ENCODE measurements around the gene CTNNA3.

CTNNA3 gene

GRCh38 chr10:65894379-65894778, 1801.6 kb downstream of the CTNNA3 start:
- DNase-seq (ENCODE audit: low read depth in 1 of 2, low spot score in 1 of 2), result no peak
- in situ Hi-C loops (cut with HindIII; ENCODE audit: low pct_unique_long_range_greater_than_20kb, low sequenced_read_pairs), result no loop called here
- no peak for TF ChIP-seq JUND (IDR thresholded peaks at IDR 0.05; ENCODE audit: low read depth)

DNA sequence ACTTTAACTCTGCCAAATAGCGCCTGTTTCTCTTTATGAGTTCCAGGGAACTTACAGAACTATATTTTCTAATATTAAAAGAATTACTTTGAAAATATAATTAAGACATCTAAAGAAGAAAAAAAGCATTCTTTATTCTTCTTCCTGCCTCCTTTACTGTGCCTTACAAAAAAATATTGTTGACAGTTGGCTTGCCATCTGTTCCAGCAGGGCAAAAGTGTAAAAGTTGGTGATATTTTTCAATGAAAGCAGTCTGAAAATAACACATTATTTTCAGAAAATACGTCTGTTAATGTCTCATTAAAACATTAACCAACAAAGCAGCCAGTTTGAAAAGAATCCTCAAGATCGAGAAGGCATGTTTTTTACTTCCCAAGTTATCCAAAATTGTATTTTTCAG, 1802.3 kb downstream of the CTNNA3 start:
- in situ Hi-C loops (cut with HindIII; ENCODE audit: low pct_unique_long_range_greater_than_20kb, low sequenced_read_pairs), result no loop called here
- DNase-seq (ENCODE audit: low read depth in 1 of 2, low spot score in 1 of 2), result no peak
- TF ChIP-seq JUND (IDR thresholded peaks at IDR 0.05; ENCODE audit: low read depth), result no peak

- in situ Hi-C loops (cut with HindIII; ENCODE audit: low pct_unique_long_range_greater_than_20kb, low sequenced_read_pairs), result no loop called here
- DNase-seq (ENCODE audit: low read depth in 1 of 2, low spot score in 1 of 2), result no peak
- TF ChIP-seq JUND (IDR thresholded peaks at IDR 0.05; ENCODE audit: low read depth), result no peak
Measured at GRCh38 chr10:65892284-65892683, 1803.7 kb downstream of the CTNNA3 start.

DNA sequence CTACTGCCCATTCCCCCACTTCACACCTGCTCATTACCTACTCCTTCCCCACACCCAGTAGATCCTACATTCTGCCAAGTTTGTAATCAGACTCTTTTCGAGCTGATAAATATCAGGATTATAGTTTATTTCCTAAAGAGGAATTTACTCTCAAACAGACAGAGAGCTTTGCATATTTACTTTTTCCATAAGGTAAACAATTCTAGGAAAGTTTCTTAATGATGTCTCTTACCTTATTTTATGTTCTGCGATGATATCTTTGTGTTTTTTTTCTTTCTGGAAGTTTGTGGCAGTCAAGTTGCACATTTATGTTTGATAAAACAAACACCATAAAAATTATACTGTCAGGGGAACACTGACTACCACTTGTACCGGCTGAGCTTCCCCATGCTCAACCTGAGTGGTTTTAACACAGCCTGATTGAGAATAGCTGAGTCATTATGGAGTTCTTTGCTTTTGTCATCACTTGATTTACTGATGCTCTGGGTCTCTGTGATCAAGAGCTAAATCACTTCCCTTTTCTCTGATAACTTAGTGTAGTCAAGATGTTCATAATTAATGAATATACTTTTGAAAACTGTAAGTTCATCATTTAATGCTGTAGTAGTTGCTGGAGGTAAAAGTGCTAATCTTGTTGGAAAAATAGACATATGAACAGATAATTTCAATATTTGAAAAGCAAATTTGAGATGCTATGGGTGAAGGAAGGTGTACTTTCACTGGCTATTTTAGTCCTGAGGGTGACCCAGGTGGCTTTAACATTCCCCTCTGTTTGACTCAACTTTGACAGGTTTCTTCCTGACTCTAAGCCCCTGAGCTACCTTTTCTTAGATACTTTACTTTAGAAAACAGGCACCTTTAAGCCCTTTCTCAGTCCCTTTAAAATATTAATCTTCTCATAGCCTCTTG, 1804.7 kb downstream of the CTNNA3 start:
- peak; percentile 96 for TF ChIP-seq JUND (IDR thresholded peaks at IDR 0.05; ENCODE audit: low read depth)
- DNase-seq (ENCODE audit: low read depth in 1 of 2, low spot score in 1 of 2), result peak; percentile 27 to 88
- in situ Hi-C loops (cut with HindIII; ENCODE audit: low pct_unique_long_range_greater_than_20kb, low sequenced_read_pairs), result no loop called here

DNA sequence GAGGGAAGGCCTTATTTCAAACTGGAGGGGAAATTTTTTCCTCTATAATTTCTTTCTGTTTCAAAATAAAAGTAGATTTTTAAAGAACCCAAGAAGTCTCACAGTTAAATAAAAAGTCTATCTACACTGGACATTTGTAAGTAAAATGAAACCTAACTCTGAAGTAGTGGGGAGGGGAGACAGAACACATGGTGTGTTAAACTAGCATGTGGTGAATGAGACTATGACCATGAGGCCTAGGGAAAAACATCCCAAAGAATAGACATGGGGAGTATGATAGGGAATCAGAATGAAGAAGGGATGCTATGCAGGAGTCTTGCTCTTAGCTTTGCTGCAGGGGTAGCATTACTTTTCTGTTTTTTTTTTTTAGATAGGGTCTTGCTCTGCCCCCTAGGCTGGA, 1831.5 kb downstream of the CTNNA3 start:
- no peak for TF ChIP-seq JUND (IDR thresholded peaks at IDR 0.05; ENCODE audit: low read depth)
- in situ Hi-C loops (cut with HindIII; ENCODE audit: low pct_unique_long_range_greater_than_20kb, low sequenced_read_pairs), result no loop called here
- no peak for DNase-seq (ENCODE audit: low read depth in 1 of 2, low spot score in 1 of 2)

- in situ Hi-C loops (cut with HindIII; ENCODE audit: low pct_unique_long_range_greater_than_20kb, low sequenced_read_pairs), result no loop called here
- no peak for TF ChIP-seq JUND (IDR thresholded peaks at IDR 0.05; ENCODE audit: low read depth)
- DNase-seq (ENCODE audit: low read depth in 1 of 2, low spot score in 1 of 2), result no peak
Measured at GRCh38 chr10:65864036-65864435, 1832.0 kb downstream of the CTNNA3 start.
